Duodenal mucosa (tissue), 2 donors: Measurements from ENCODE around the gene OSBPL3.

Experiments used
- H3K27ac ChIP-seq: one replicate; pipeline ENCODE4 v1.7.0; 2013; ENCODE audit warnings: low read depth, low read length
- H3K27me3 ChIP-seq, 2 donors: one replicate each; pipeline ENCODE4 v1.7.0; 2013; ENCODE audit warnings: low read length in 2 of 2, control low read depth in 1 of 2; ENCODE audit not compliant: insufficient read depth in 2 of 2, control insufficient read depth in 1 of 2
- H3K36me3 ChIP-seq, 2 donors: one replicate each; pipeline ENCODE4 v1.7.0; 2013; ENCODE audit warnings: low read length in 2 of 2, control low read depth in 1 of 2; ENCODE audit not compliant: insufficient read depth in 2 of 2, control insufficient read depth in 1 of 2
- H3K4me1 ChIP-seq, 2 donors: one replicate each; pipeline ENCODE4 v1.7.0; 2013; ENCODE audit warnings: low read length in 2 of 2, control low read depth in 1 of 2; ENCODE audit not compliant: insufficient read depth in 2 of 2, control insufficient read depth in 1 of 2
- H3K4me3 ChIP-seq, 2 donors: one replicate each; pipeline ENCODE4 v1.7.0; 2013; ENCODE audit warnings: low read length in 2 of 2, low read depth in 1 of 2
- H3K9ac ChIP-seq, 2 donors: one replicate each; pipeline ENCODE4 v1.7.0; 2013; ENCODE audit warnings: low read length in 2 of 2, low read depth in 1 of 2
- H3K9me3 ChIP-seq, 2 donors: one replicate each; pipeline ENCODE4 v1.7.0; 2013; ENCODE audit warnings: low read length in 2 of 2, control low read depth in 1 of 2; ENCODE audit not compliant: control insufficient read depth in 1 of 2

The OSBPL3 gene

GRCh38 chr7:24943096-24943948, 36.7 kb downstream of the OSBPL3 start:
- H3K9ac ChIP-seq, result no peak overlapping the region
- H3K27ac ChIP-seq, result no peak overlapping the region
- peaks cover 0 to 11% of the 10 kb centered on the region in 2 donors for H3K4me1 ChIP-seq
- no peak overlapping the region for H3K4me3 ChIP-seq
- H3K27me3 ChIP-seq, result no peaks in the 10 kb centered on the region
- H3K36me3 ChIP-seq, result no peaks in the 10 kb centered on the region
- no peaks in the 10 kb centered on the region for H3K9me3 ChIP-seq

- H3K27ac ChIP-seq, result no peak overlapping the region
- no peak overlapping the region for H3K9ac ChIP-seq
- H3K4me1 ChIP-seq, result peaks cover 0 to 11% of the 10 kb centered on the region in 2 donors
- no peaks in the 10 kb centered on the region for H3K27me3 ChIP-seq
- H3K9me3 ChIP-seq, result no peaks in the 10 kb centered on the region
- H3K4me3 ChIP-seq, result no peak overlapping the region
- no peaks in the 10 kb centered on the region for H3K36me3 ChIP-seq
These were observed 37.8 kb downstream of the OSBPL3 start for GRCh38 chr7:24942226-24942625.

- no peaks in the 10 kb centered on the region for H3K27me3 ChIP-seq
- H3K4me1 ChIP-seq, result no peaks in the 10 kb centered on the region
- no peaks in the 10 kb centered on the region for H3K36me3 ChIP-seq
- H3K9ac ChIP-seq, result no peak overlapping the region
- H3K9me3 ChIP-seq, result no peaks in the 10 kb centered on the region
- H3K27ac ChIP-seq, result no peak overlapping the region
- H3K4me3 ChIP-seq, result no peak overlapping the region
These were observed 40.6 kb downstream of the OSBPL3 start for GRCh38 chr7:24939416-24939815.

- Histone ChIP-seq H3K9me3 (no peaks in the 10 kb centered on the region), H3K27ac (no peak overlapping the region), H3K9ac (no peak overlapping the region), H3K36me3 (peaks cover 0 to 3% of the 10 kb centered on the region in 2 donors), H3K4me1 (no peaks in the 10 kb centered on the region), H3K4me3 (no peak overlapping the region), H3K27me3 (no peaks in the 10 kb centered on the region)
These were observed 43.7 kb downstream of the OSBPL3 start for GRCh38 chr7:24936121-24936824.

- H3K27ac ChIP-seq, result no peak overlapping the region
- no peak overlapping the region for H3K9ac ChIP-seq
- no peaks in the 10 kb centered on the region for H3K27me3 ChIP-seq
- no peaks in the 10 kb centered on the region for H3K9me3 ChIP-seq
- no peak overlapping the region for H3K4me3 ChIP-seq
- no peaks in the 10 kb centered on the region for H3K4me1 ChIP-seq
- peaks cover 0 to 3% of the 10 kb centered on the region in 2 donors for H3K36me3 ChIP-seq
These were observed 46.7 kb downstream of the OSBPL3 start for GRCh38 chr7:24933298-24933697.

GRCh38 chr7:24932815-24933214, 47.2 kb downstream of the OSBPL3 start:
- Histone ChIP-seq H3K9me3 (no peaks in the 10 kb centered on the region), H3K27me3 (no peaks in the 10 kb centered on the region), H3K27ac (no peak overlapping the region), H3K4me3 (no peak overlapping the region), H3K4me1 (no peaks in the 10 kb centered on the region), H3K36me3 (peaks cover 0 to 3% of the 10 kb centered on the region in 2 donors), H3K9ac (no peak overlapping the region)

GRCh38 chr7:24932389-24932788, 47.6 kb downstream of the OSBPL3 start:
- Histone ChIP-seq H3K9ac (no peak overlapping the region), H3K27ac (no peak overlapping the region), H3K4me1 (no peaks in the 10 kb centered on the region), H3K27me3 (no peaks in the 10 kb centered on the region), H3K4me3 (no peak overlapping the region), H3K9me3 (no peaks in the 10 kb centered on the region), H3K36me3 (peaks cover 0 to 3% of the 10 kb centered on the region in 2 donors)

GRCh38 chr7:24931844-24932243, 48.1 kb downstream of the OSBPL3 start:
- Histone ChIP-seq H3K9me3 (no peaks in the 10 kb centered on the region), H3K4me1 (no peaks in the 10 kb centered on the region), H3K27ac (no peak overlapping the region), H3K27me3 (no peaks in the 10 kb centered on the region), H3K36me3 (peaks cover 0 to 3% of the 10 kb centered on the region in 2 donors), H3K9ac (no peak overlapping the region), H3K4me3 (no peak overlapping the region)

- Histone ChIP-seq H3K27me3 (no peaks in the 10 kb centered on the region), H3K9me3 (no peaks in the 10 kb centered on the region), H3K27ac (no peak overlapping the region), H3K4me1 (no peaks in the 10 kb centered on the region), H3K36me3 (peaks cover 0 to 3% of the 10 kb centered on the region in 2 donors), H3K4me3 (no peak overlapping the region), H3K9ac (no peak overlapping the region)
These were observed 49.1 kb downstream of the OSBPL3 start for GRCh38 chr7:24930856-24931255.
